ENCODE results near the gene S100A6.

Gene S100A6

GRCh38 chr1:153541641-153542590 lies 6.1 kb upstream of the S100A6 start:
- DNase-seq, result no peak
- no peak overlapping the region for H3K4me3 ChIP-seq (ENCODE audit: low read depth, low read length)
- H3K79me1 ChIP-seq (ENCODE audit: low read length), result peaks cover 34% of the 10 kb centered on the region
- no peak overlapping the region for H3K9ac ChIP-seq (ENCODE audit: low read length)
- H2BK5ac ChIP-seq (ENCODE audit: low read depth, low read length, poor library complexity), result no peak overlapping the region
- no peaks in the 10 kb centered on the region for H3K9me3 ChIP-seq (ENCODE audit: insufficient read depth, low read depth, low read length)
- no peak overlapping the region for H3K4me2 ChIP-seq (ENCODE audit: low read length)
- H3K23ac ChIP-seq (ENCODE audit: low read length), result no peak overlapping the region
- no peak overlapping the region for H4K8ac ChIP-seq (ENCODE audit: low read depth, low read length)
- H4K12ac ChIP-seq (ENCODE audit: low read depth, low read length), result no peak overlapping the region
- WGBS (ENCODE audit: extremely low coverage, insufficient coverage, insufficient read length), result no CpG with 5 or more reads among the region's 13 CpGs
- no peaks in the 10 kb centered on the region for H3K27me3 ChIP-seq (ENCODE audit: insufficient read depth, low read length)
- peak overlapping the region; percentile 63 for H2BK12ac ChIP-seq (ENCODE audit: low read length)
- peaks cover 27 to 38% of the 10 kb centered on the region in 2 experiments for H3K4me1 ChIP-seq (ENCODE audit: control insufficient read depth in 1 of 2, insufficient read depth in 2 of 2, low read length in 2 of 2)
- H2AFZ ChIP-seq (ENCODE audit: insufficient read depth, low read length, poor library complexity), result no peak overlapping the region
- peak overlapping the region; percentile 7 for H2BK120ac ChIP-seq (ENCODE audit: insufficient read depth, low read length, poor library complexity)
- H3K27ac ChIP-seq (ENCODE audit: low read depth, low read length), result no peak overlapping the region
- H2AK5ac ChIP-seq (ENCODE audit: low read length), result peak overlapping the region; percentile 42
- H3K79me2 ChIP-seq (ENCODE audit: control insufficient read depth, insufficient read depth, low read length, poor library complexity), result peaks cover 4% of the 10 kb centered on the region
- no peak overlapping the region for H3K4ac ChIP-seq (ENCODE audit: low read depth, low read length)
- H3K36me3 ChIP-seq (ENCODE audit: control insufficient read depth in 1 of 2, insufficient read depth in 2 of 2, low read length in 2 of 2), result peaks cover 2 to 3% of the 10 kb centered on the region in 2 experiments
- no peak overlapping the region for H3K14ac ChIP-seq (ENCODE audit: low read length)
- peak overlapping the region; percentile 30 for H4K91ac ChIP-seq (ENCODE audit: low read depth, low read length)
- H3K18ac ChIP-seq (ENCODE audit: low read length), result no peak overlapping the region

- Histone ChIP-seq H3K9me3 (ENCODE audit: insufficient read depth, low read depth, low read length) (no peaks in the 10 kb centered on the region), H4K8ac (ENCODE audit: low read depth, low read length) (no peak within 1 kb of the TSS), H2AFZ (ENCODE audit: insufficient read depth, low read length, poor library complexity) (no peak within 1 kb of the TSS), H3K4ac (ENCODE audit: low read depth, low read length) (no peak within 1 kb of the TSS), H3K23ac (ENCODE audit: low read length) (no peak within 1 kb of the TSS), H3K9ac (ENCODE audit: low read length) (no peak within 1 kb of the TSS), H3K4me1 (ENCODE audit: control insufficient read depth in 1 of 2, insufficient read depth in 2 of 2, low read length in 2 of 2) (peaks cover 24 to 37% of the 10 kb centered on the region in 2 experiments), H3K4me3 (ENCODE audit: low read depth, low read length) (no peak within 1 kb of the TSS), H3K36me3 (ENCODE audit: control insufficient read depth in 1 of 2, insufficient read depth in 2 of 2, low read length in 2 of 2) (peaks cover 2 to 3% of the 10 kb centered on the region in 2 experiments), H4K12ac (ENCODE audit: low read depth, low read length) (no peak within 1 kb of the TSS), H3K14ac (ENCODE audit: low read length) (peak within 1 kb of the TSS; percentile 15), H2BK5ac (ENCODE audit: low read depth, low read length, poor library complexity) (no peak within 1 kb of the TSS), H3K4me2 (ENCODE audit: low read length) (no peak within 1 kb of the TSS), H3K18ac (ENCODE audit: low read length) (no peak within 1 kb of the TSS), H3K27me3 (ENCODE audit: insufficient read depth, low read length) (no peaks in the 10 kb centered on the region), H2AK5ac (ENCODE audit: low read length) (peak within 1 kb of the TSS; percentile 38), H2BK120ac (ENCODE audit: insufficient read depth, low read length, poor library complexity) (no peak within 1 kb of the TSS), H4K91ac (ENCODE audit: low read depth, low read length) (peak within 1 kb of the TSS; percentile 64), H2BK12ac (ENCODE audit: low read length) (peak within 1 kb of the TSS; percentile 30), H3K79me1 (ENCODE audit: low read length) (peaks cover 28% of the 10 kb centered on the region), H3K27ac (ENCODE audit: low read depth, low read length) (no peak within 1 kb of the TSS), H3K79me2 (ENCODE audit: control insufficient read depth, insufficient read depth, low read length, poor library complexity) (peaks cover 3% of the 10 kb centered on the region)
- DNase-seq, result peak; percentile 63 to 74
- WGBS (ENCODE audit: extremely low coverage, insufficient coverage, insufficient read length), result no CpG with 5 or more reads among the region's 11 CpGs
Measured at GRCh38 chr1:153540394-153541361, 4.9 kb upstream of the S100A6 start, which contains the start of gene S100A5. Gene S100A5, minus strand, starts transcription at chr1:153540934. Its CDS starts 743 bp downstream, at chr1:153540191.

DNA sequence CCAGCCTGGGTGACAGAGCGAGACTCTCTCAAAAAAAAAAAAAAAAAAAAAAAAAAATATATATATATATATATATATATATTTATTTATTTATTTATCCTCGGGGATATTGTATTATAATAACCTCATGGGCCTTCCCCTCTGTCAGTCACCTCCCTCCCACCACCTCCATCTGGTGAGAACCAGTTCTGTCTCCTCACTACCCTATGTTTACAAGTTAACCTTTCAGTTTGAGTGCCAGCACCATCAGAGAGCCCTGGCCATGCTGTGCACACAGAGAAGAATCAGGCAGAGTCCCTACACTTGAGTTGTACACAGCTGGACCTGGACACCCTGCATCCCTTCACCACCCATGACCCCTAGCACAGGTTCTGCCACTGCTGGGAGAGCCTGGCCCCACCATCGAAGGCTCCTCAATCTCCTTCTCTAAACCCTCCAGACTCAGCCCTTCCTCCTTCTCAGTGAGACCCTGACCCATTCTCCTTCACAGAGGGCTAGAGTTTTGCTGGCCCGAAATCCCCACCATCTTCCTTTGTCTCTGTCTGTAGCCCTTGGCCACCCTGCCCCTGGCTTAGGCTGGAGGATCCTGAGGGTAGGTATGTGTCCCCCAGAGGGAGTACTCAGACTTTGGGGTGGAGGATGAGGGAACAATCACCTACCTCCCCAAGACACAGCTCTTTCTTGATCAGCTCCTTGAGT lies 3.8 kb upstream of the S100A6 start:
- H2AK5ac ChIP-seq (ENCODE audit: low read length), result peak overlapping the region; percentile 14
- peaks cover under 1% of the 10 kb centered on the region for H3K79me2 ChIP-seq (ENCODE audit: control insufficient read depth, insufficient read depth, low read length, poor library complexity)
- peak overlapping the region; percentile 49 for H4K91ac ChIP-seq (ENCODE audit: low read depth, low read length)
- no peak overlapping the region for H3K4me3 ChIP-seq (ENCODE audit: low read depth, low read length)
- H2BK12ac ChIP-seq (ENCODE audit: low read length), result peak overlapping the region; percentile 30
- DNase-seq, result no peak
- no peak overlapping the region for H3K27ac ChIP-seq (ENCODE audit: low read depth, low read length)
- H3K4me2 ChIP-seq (ENCODE audit: low read length), result no peak overlapping the region
- no peak overlapping the region for H3K4ac ChIP-seq (ENCODE audit: low read depth, low read length)
- no CpG with 5 or more reads among the region's 4 CpGs for WGBS (ENCODE audit: extremely low coverage, insufficient coverage, insufficient read length)
- peaks cover 25% of the 10 kb centered on the region for H3K79me1 ChIP-seq (ENCODE audit: low read length)
- no peak overlapping the region for H2AFZ ChIP-seq (ENCODE audit: insufficient read depth, low read length, poor library complexity)
- no peak overlapping the region for H3K18ac ChIP-seq (ENCODE audit: low read length)
- peaks cover 16 to 35% of the 10 kb centered on the region in 2 experiments for H3K4me1 ChIP-seq (ENCODE audit: control insufficient read depth in 1 of 2, insufficient read depth in 2 of 2, low read length in 2 of 2)
- H3K36me3 ChIP-seq (ENCODE audit: control insufficient read depth in 1 of 2, insufficient read depth in 2 of 2, low read length in 2 of 2), result peaks cover 2 to 3% of the 10 kb centered on the region in 2 experiments
- H2BK5ac ChIP-seq (ENCODE audit: low read depth, low read length, poor library complexity), result no peak overlapping the region
- no peaks in the 10 kb centered on the region for H3K27me3 ChIP-seq (ENCODE audit: insufficient read depth, low read length)
- no peak overlapping the region for H2BK120ac ChIP-seq (ENCODE audit: insufficient read depth, low read length, poor library complexity)
- no peak overlapping the region for H4K8ac ChIP-seq (ENCODE audit: low read depth, low read length)
- H3K23ac ChIP-seq (ENCODE audit: low read length), result no peak overlapping the region
- no peak overlapping the region for H3K9ac ChIP-seq (ENCODE audit: low read length)
- no peak overlapping the region for H3K14ac ChIP-seq (ENCODE audit: low read length)
- no peaks in the 10 kb centered on the region for H3K9me3 ChIP-seq (ENCODE audit: insufficient read depth, low read depth, low read length)
- H4K12ac ChIP-seq (ENCODE audit: low read depth, low read length), result no peak overlapping the region
